ENCODE data around the gene RGS19. TPM values are rescaled to one million over a fixed set of nuclear protein-coding genes. Genes with fewer than 3 reads are reported as not detected.

Gene RGS19
- total RNA-seq, 1 donor from 2014 or later: 53.4 TPM

- no peak for ATAC-seq (ENCODE audit: low read depth)
- Mint-ChIP-seq H3K9me3 (no peaks in the 10 kb centered on the region), H3K4me3 (peak overlapping the region; percentile 88), H3K27ac (peak overlapping the region; percentile 67), H3K4me1 (peaks cover 50% of the 10 kb centered on the region), H3K36me3 (ENCODE audit: low read depth) (peaks cover 2% of the 10 kb centered on the region), H3K27me3 (no peaks in the 10 kb centered on the region)
- intact Hi-C loops (cut with micrococcal nuclease): loop anchor here (1.0 to 10.0 kb wide), 8 partner anchors 15 to 791 kb away; partner anchors contain the start of genes ARFGAP1, DNAJC5, GMEB2 and PPDPF
- CTCF ChIA-PET: interaction anchor here (0.8 to 1.7 kb wide), 3 partner anchors 13 to 25 kb away, joined by 3 to 12 read pairs (median 6); partner anchors contain the start of gene RGS19
- no peak for DNase-seq
- TF ChIP-seq CTCF (IDR thresholded peaks at IDR 0.05): no peak
- POLR2A ChIA-PET: interaction anchor here (1.0 to 5.6 kb wide), 8 partner anchors 14 to 543 kb away, joined by 3 to 77 read pairs (median 6); partner anchors contain the start of genes GMEB2, LKAAEAR1, OPRL1 and PPDPF
Observed at GRCh38 chr20:64063389-64064144, 15.8 kb downstream of the RGS19 start.

GRCh38 chr20:64062596-64063388 lies 16.5 kb downstream of the RGS19 start, which contains the start of gene TCEA2:
Gene TCEA2 (plus strand): TSS chr20:64063198. CDS start chr20:64063313, 115 bp downstream.
- TF ChIP-seq CTCF (IDR thresholded peaks at IDR 0.05): no peak
- peaks cover 51% of the 10 kb centered on the region for H3K4me1 Mint-ChIP-seq
- ATAC-seq (ENCODE audit: low read depth): peak; percentile 84

GRCh38 chr20:64062276-64062595 lies 17.1 kb downstream of the RGS19 start:
- Mint-ChIP-seq H3K27ac (no peak overlapping the region), H3K4me1 (peaks cover 52% of the 10 kb centered on the region)

More at GRCh38 chr20:64062596-64063388, 16.5 kb downstream of the RGS19 start, which contains the start of gene TCEA2:
- Mint-ChIP-seq H3K36me3 (ENCODE audit: low read depth) (peaks cover 2% of the 10 kb centered on the region), H3K9me3 (no peaks in the 10 kb centered on the region), H3K4me3 (peak within 1 kb of the TSS; percentile 88), H3K27ac (peak within 1 kb of the TSS; percentile 67), H3K27me3 (no peaks in the 10 kb centered on the region)
- intact Hi-C loops (cut with micrococcal nuclease): loop anchor here (1.0 to 10.0 kb wide), 8 partner anchors 16 to 790 kb away; partner anchors contain the start of genes ARFGAP1, DNAJC5, GMEB2 and PPDPF
- DNase-seq: peak; percentile 94
- CTCF ChIA-PET: interaction anchor here (0.8 to 1.7 kb wide), 3 partner anchors 12 to 24 kb away, joined by 3 to 12 read pairs (median 6); partner anchors contain the start of gene RGS19
- POLR2A ChIA-PET: interaction anchor here (0.5 to 1.9 kb wide), 9 partner anchors 16 to 542 kb away, joined by 3 to 43 read pairs (median 6); partner anchors contain the start of genes GMEB2, LKAAEAR1, OPRL1 and PPDPF

GRCh38 chr20:64058536-64058935 lies 20.8 kb downstream of the RGS19 start:
- no peak for DNase-seq
- Mint-ChIP-seq H3K27ac (peak overlapping the region; percentile 30), H3K4me3 (no peak overlapping the region), H3K36me3 (ENCODE audit: low read depth) (no peaks in the 10 kb centered on the region), H3K9me3 (no peaks in the 10 kb centered on the region), H3K27me3 (peaks cover 14% of the 10 kb centered on the region), H3K4me1 (peaks cover 17% of the 10 kb centered on the region)
- no peak for TF ChIP-seq CTCF (IDR thresholded peaks at IDR 0.05)
- peak; percentile 8 for ATAC-seq (ENCODE audit: low read depth)
- intact Hi-C loops (cut with micrococcal nuclease): loop anchor here (5.0 kb wide), 1 partner anchor 521 kb away; the partner anchor contains the start of gene PTK6
- CTCF ChIA-PET: interaction anchor here (2.6 kb wide), 1 partner anchor 20 kb away, joined by 19 read pairs; no protein-coding TSS in a partner anchor
- POLR2A ChIA-PET: interaction anchor here (0.7 kb wide), 1 partner anchor 50 kb away, joined by 7 read pairs; no protein-coding TSS in a partner anchor

More at GRCh38 chr20:64062276-64062595, 17.1 kb downstream of the RGS19 start:
- intact Hi-C loops (cut with micrococcal nuclease): loop anchor here (2.0 to 10.0 kb wide), 4 partner anchors 39 to 790 kb away; partner anchors contain the start of genes ARFGAP1, GMEB2 and PPDPF
- peaks cover 2% of the 10 kb centered on the region for H3K36me3 Mint-ChIP-seq (ENCODE audit: low read depth)
- ChIA-PET CTCF (interaction anchor here (1.5 to 1.7 kb wide), 2 partner anchors 17 to 24 kb away, joined by 3 to 12 read pairs; partner anchors contain the start of gene RGS19), POLR2A (interaction anchor here (0.5 to 1.9 kb wide), 9 partner anchors 16 to 542 kb away, joined by 3 to 43 read pairs (median 6); partner anchors contain the start of genes GMEB2, LKAAEAR1, OPRL1 and PPDPF)
- peak overlapping the region; percentile 88 for H3K4me3 Mint-ChIP-seq
- no peaks in the 10 kb centered on the region for H3K9me3 Mint-ChIP-seq
- H3K27me3 Mint-ChIP-seq: no peaks in the 10 kb centered on the region
- TF ChIP-seq CTCF (IDR thresholded peaks at IDR 0.05): no peak
- ATAC-seq (ENCODE audit: low read depth) (no peak), DNase-seq (no peak)
